Heart right ventricle (tissue), 16 donors: ENCODE results near the gene HOXC13. TPM values are rescaled to one million over a fixed set of nuclear protein-coding genes. Genes with fewer than 3 reads are reported as not detected.
A peak's percentile ranks its signal among the peaks of the same experiment; 100 is the strongest.

Source experiments
- ATAC-seq, 8 donors: fragments of 200-7000 bp; cut with Tn5 transposase; one replicate each; pipeline ENCODE4 v1.9.1; 2020; ENCODE audit warnings: mild to moderate bottlenecking in 8 of 8, moderate library complexity in 8 of 8, moderate number of reproducible peaks in 1 of 8
- DNase-seq, 2 donors: peaks; one replicate each; pipeline ENCODE4 v3.0.0-alpha.2; 2020
- H3K27ac ChIP-seq, 10 donors: fragments of 200-600 bp; sonication (generic) in 2 of 10; one replicate each; pipeline versions ENCODE4 v1.5.0 to v1.8.0; 2020 to 2022; ENCODE audit warnings: mild to moderate bottlenecking in 3 of 10
- H3K27me3 ChIP-seq, 7 donors: fragments of 200-600 bp; one replicate each; pipeline ENCODE4 v1.8.0; 2021 to 2022; ENCODE audit warnings: mild to moderate bottlenecking in 2 of 7
- H3K36me3 ChIP-seq, 9 donors: fragments of 200-600 bp; sonication (generic) in 1 of 9; one replicate each; pipeline versions ENCODE4 v1.5.0 to v1.8.0; 2020 to 2022; ENCODE audit warnings: mild to moderate bottlenecking in 2 of 9
- H3K4me1 ChIP-seq, 9 donors: fragments of 200-600 bp; sonication (generic) in 1 of 9; one replicate each; pipeline versions ENCODE4 v1.5.0 to v1.8.0; 2020 to 2022; ENCODE audit warnings: mild to moderate bottlenecking in 4 of 9
- H3K4me3 ChIP-seq, 10 donors: fragments of 200-600 bp; sonication (generic) in 2 of 10; one replicate each; pipeline versions ENCODE4 v1.5.0 to v1.8.0; 2020 to 2022; ENCODE audit warnings: mild to moderate bottlenecking in 7 of 10, moderate library complexity in 2 of 10
- H3K9me3 ChIP-seq, 11 donors: fragments of 200-600 bp in 10 of 11; sonication (generic) in 2 of 11; one replicate each; pipeline versions ENCODE4 v1.5.0 to v1.8.0; 2013 to 2022; ENCODE audit warnings: mild to moderate bottlenecking in 2 of 11, control low read depth in 1 of 11, moderate library complexity in 1 of 11
- CTCF ChIP-seq, 9 donors: fragments of 200-600 bp; sonication (generic) in 2 of 9; IDR thresholded peaks; one replicate each; pipeline versions ENCODE4 v1.5.0 to v1.8.0; 2021 to 2022; ENCODE audit warnings: antibody characterized with exemption in 9 of 9, mild to moderate bottlenecking in 5 of 9, moderate library complexity in 1 of 9
- WGBS, 2 donors: extraction: QIAGEN DNeasy Blood & Tissue Kit; methylation state at CpG; one replicate each; pipeline ENCODE4 v1.1.7; 2013; ENCODE audit warnings: inconsistent platforms in 1 of 2; 5-methylcytosine and 5-hydroxymethylcytosine counted together
- intact Hi-C, 10 donors: fragments of 100-400 bp; cut with DNase I; formaldehyde crosslinking; loops; one replicate each; pipeline versions ENCODE4 v1.11.1 to v1.14.2; 2022
- polyA plus RNA-seq, 2 donors: library from polyadenylated mRNA; stranded (reverse); fragments of 200-250 nt; gene quantifications; one replicate each; pipeline ENCODE4 v1.2.3, GENCODE V29; 2013
- total RNA-seq, 10 donors: library from RNA; stranded (reverse); fragmentation: NEBNext Ultra II Directional in 3 of 10; extraction: Animal tissue kit (Norgen Biotek cat#: 25700) in 3 of 10; gene quantifications; one replicate each; pipeline versions ENCODE4 v1.2.1 to v1.2.4, GENCODE V29; 2021 to 2023
- donor health status: Arrhythmogenic right ventricular cardiomyopathy.
- donor health status: ischemic (EF 13 %, LVEDD 7.1; RV severe dilation, severe dysfunction).
- donor health status: healthy with polysubstance abuse.
- donor health status: DM: no; HTN: yes; CAD: no.
- donor health status: DM: no; HTN: no; CAD: no.
- donor health status: ischemic (EF 25% LVEDD 6.9; RV normal size, moderate dysfunction).
- donor health status: ischemic (EF 25% LVEDD 5.7; RV mildly dilated, moderate dysfunction).
- donor health status: healthy.
- donor health status: DM: yes; HTN: yes; CAD: no.
- donor health status: Ischemic cardiomyopathy.
- donor health status: ischemic (EF 35%, LVEDD 5.7; RV mildly dilated, moderate dysfunction).
- donor health status: nonischemic (EF 11% LVEDD 7.7; RV severe dilation, severe dysfunction).
- donor health status: DM: yes; HTN: yes; CAD: no.
- donor health status: PGD.
- donor health status: ischemic (EF 29% LVEDD 5.4; RV normal size, mild dysfunction).
- donor health status: nonischemic (EF 23%, LVEDD 6.1; RV moderate dilation, normal function).

The HOXC13 gene
- total and polyA plus RNA-seq, 12 donors = not detected

GRCh38 chr12:53974084-53975063, 35.7 kb downstream of the HOXC13 start, which contains the start of gene HOTAIR:
TSS of gene HOTAIR (minus strand) at chr12:53974954.
- Histone ChIP-seq H3K4me3 (peak within 1 kb of the TSS in 8 of 10 donors; percentile 0 to 39 (median 26)), H3K27ac (no peak within 1 kb of the TSS), H3K36me3 (no peaks in the 10 kb centered on the region), H3K27me3 (peaks cover 74 to 100% (median 100%) of the 10 kb centered on the region in 7 donors), H3K9me3 (no peaks in the 10 kb centered on the region), H3K4me1 (peaks cover 2 to 28% (median 16%) of the 10 kb centered on the region in 9 donors)
- TF ChIP-seq CTCF (IDR thresholded peaks at IDR 0.05) = no peak
- intact Hi-C loops = no loop called here
- DNase-seq (no peak), ATAC-seq (peak in 1 of 8 donors; percentile 26)
- WGBS, 2 donors = 2 to 3% methylated on average over 61 to 63 of the region's 63 CpGs

- Histone ChIP-seq H3K4me1 (peaks cover 2 to 28% (median 16%) of the 10 kb centered on the region in 9 donors), H3K27ac (no peak overlapping the region), H3K27me3 (peaks cover 72 to 100% (median 98%) of the 10 kb centered on the region in 7 donors), H3K36me3 (no peaks in the 10 kb centered on the region), H3K4me3 (peak overlapping the region in 5 of 10 donors; percentile 0 to 37 (median 20)), H3K9me3 (no peaks in the 10 kb centered on the region)
- intact Hi-C loops = no loop called here
- DNase-seq (no peak), ATAC-seq (no peak)
- WGBS, 2 donors = 2 to 3% methylated on average over 23 to 25 of the region's 25 CpGs
- no peak for TF ChIP-seq CTCF (IDR thresholded peaks at IDR 0.05)
Observed at GRCh38 chr12:53975064-53975471, 36.4 kb downstream of the HOXC13 start.

GRCh38 chr12:53975479-53976152, 37.0 kb downstream of the HOXC13 start:
- 6 to 8% methylated on average over 31 of the region's 31 CpGs for WGBS, 2 donors
- TF ChIP-seq CTCF (IDR thresholded peaks at IDR 0.05) = no peak
- Histone ChIP-seq H3K27ac (no peak overlapping the region), H3K36me3 (no peaks in the 10 kb centered on the region), H3K27me3 (peaks cover 69 to 100% (median 98%) of the 10 kb centered on the region in 7 donors), H3K4me1 (peaks cover 2 to 28% (median 16%) of the 10 kb centered on the region in 9 donors), H3K9me3 (no peaks in the 10 kb centered on the region), H3K4me3 (no peak overlapping the region)
- intact Hi-C loops = no loop called here
- DNase-seq (no peak), ATAC-seq (no peak)

GRCh38 chr12:53976172-53976822, 37.7 kb downstream of the HOXC13 start:
- intact Hi-C loops = no loop called here
- WGBS, 2 donors = 9 to 12% methylated on average over 21 of the region's 21 CpGs
- no peak for TF ChIP-seq CTCF (IDR thresholded peaks at IDR 0.05)
- Histone ChIP-seq H3K27me3 (peaks cover 67 to 100% (median 98%) of the 10 kb centered on the region in 7 donors), H3K27ac (no peak overlapping the region), H3K4me3 (no peak overlapping the region), H3K36me3 (no peaks in the 10 kb centered on the region), H3K9me3 (no peaks in the 10 kb centered on the region), H3K4me1 (peaks cover 2 to 28% (median 16%) of the 10 kb centered on the region in 9 donors)
- DNase-seq (no peak), ATAC-seq (no peak)
